GM06990 (cell line): ENCODE data around the gene TMEM94.

Experiments used
- DNase-seq: peaks from one replicate; pipeline ENCODE4 v3.0.0-alpha.2; 2011; ENCODE audit not compliant: insufficient read length; ENCODE audit errors: extremely low read depth
- H3K27me3 ChIP-seq: replicated peaks from 2 replicates; pipeline ENCODE4 v1.6.0; 2011; ENCODE audit warnings: low read length; ENCODE audit not compliant: control insufficient read depth, insufficient read depth
- H3K36me3 ChIP-seq: 2 replicates; pipeline ENCODE4 v1.5.1; 2011; ENCODE audit warnings: low read length; ENCODE audit not compliant: control insufficient read depth, insufficient read depth
- H3K4me3 ChIP-seq: replicated peaks from 2 replicates; pipeline ENCODE4 v1.5.1; 2011; ENCODE audit warnings: low read depth, mild to moderate bottlenecking, control low read depth, low read length
- CTCF ChIP-seq: IDR thresholded peaks from 2 replicates; pipeline ENCODE4 v1.5.1; 2011; ENCODE audit warnings: low read length, control low read depth, mild to moderate bottlenecking, inconsistent platforms; ENCODE audit not compliant: insufficient read depth, poor library complexity, severe bottlenecking

The TMEM94 gene

DNA sequence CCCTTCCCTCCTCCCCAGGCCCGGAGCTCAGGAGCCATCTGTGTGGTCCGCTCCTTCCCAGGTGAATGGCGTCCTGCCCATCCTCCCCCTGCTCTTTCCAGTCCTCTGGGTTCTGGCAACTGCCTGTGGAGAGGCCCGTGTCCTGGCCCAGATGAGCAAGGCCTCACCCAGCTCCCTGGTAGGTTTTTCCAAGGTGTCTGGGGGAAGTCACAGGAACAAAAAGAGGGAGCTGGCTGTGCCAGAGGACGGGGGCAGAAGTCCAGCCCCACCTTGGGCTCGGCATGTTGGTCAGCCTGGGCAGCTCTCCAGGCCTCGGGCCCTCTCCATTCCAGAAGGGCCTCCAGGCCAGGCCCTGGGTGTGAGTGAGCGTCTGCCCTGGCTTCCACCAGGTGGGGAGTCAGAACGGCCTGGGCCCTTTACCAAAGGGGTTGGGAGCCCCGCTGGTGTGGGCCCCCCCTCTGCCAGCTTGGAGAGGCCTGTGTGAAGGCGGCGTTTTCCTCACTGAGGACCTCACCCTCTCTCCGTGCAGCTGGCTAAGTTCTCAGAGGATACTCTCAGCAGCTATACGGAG is 33.8 kb downstream of the TMEM94 start:
- Histone ChIP-seq H3K4me3 (no peak overlapping the region), H3K36me3 (peaks cover 21% of the 10 kb centered on the region), H3K27me3 (no peaks in the 10 kb centered on the region)
- no peak for DNase-seq
- TF ChIP-seq CTCF: no peak

DNA sequence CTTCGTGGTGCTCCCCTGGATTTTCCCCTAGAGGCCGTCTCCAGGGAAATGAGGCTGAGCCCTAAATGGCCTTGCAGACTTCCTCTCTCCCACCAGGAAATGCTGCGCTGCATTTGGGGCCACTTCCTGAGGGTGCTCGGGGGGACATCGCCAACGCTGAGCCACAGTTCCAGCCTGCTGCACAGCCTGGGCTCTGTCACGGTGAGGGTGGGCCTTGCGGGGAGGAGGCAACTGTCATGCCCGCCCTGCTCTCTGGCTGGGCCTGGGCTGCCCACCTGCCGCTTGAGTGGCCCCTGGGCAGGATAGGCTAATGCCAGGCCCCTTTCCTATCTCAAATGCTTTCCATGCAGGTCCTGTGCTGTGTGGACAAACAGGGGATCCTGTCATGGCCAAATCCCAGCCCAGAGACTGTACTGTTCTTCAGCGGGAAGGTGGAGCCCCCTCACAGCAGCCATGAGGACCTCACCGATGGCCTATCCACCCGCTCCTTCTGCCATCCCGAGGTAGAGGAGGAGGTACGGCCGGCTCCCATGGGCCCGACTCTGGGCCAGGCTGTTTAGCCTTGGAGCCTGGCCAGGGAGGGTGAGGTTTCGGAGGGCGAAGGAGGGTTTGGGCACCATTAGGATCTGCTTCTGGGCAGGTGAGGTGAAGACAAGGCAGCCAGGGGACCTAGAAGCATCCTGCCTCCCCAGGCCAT is 34.7 kb downstream of the TMEM94 start:
- peaks cover 22% of the 10 kb centered on the region for H3K36me3 ChIP-seq
- DNase-seq: no peak

DNA sequence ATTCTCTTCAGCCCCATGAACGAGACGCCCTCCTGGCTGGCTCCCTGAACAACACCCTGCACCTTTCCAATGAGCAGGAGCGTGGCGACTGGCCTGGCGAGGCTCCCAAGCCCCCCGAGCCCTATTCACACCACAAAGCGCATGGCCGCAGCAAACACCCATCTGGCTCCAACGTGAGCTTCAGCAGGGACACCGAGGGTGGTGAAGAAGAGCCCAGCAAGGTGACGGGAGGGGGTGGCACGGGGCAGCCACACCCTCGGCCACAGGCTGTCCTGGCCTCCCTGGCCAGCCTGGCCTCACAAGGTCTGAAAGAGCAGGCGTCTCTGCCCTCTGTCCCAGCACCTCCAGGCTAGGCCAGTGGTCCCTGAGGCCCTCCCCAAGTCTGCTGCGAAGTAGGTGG is 35.2 kb downstream of the TMEM94 start:
- TF ChIP-seq CTCF: no peak
- Histone ChIP-seq H3K36me3 (peaks cover 26% of the 10 kb centered on the region), H3K27me3 (no peaks in the 10 kb centered on the region), H3K4me3 (no peak overlapping the region)
- no peak for DNase-seq

More for the DNA sequence above, 34.7 kb downstream of the TMEM94 start:
- H3K27me3 ChIP-seq: no peaks in the 10 kb centered on the region
- H3K4me3 ChIP-seq: no peak overlapping the region
- no peak for TF ChIP-seq CTCF

DNA sequence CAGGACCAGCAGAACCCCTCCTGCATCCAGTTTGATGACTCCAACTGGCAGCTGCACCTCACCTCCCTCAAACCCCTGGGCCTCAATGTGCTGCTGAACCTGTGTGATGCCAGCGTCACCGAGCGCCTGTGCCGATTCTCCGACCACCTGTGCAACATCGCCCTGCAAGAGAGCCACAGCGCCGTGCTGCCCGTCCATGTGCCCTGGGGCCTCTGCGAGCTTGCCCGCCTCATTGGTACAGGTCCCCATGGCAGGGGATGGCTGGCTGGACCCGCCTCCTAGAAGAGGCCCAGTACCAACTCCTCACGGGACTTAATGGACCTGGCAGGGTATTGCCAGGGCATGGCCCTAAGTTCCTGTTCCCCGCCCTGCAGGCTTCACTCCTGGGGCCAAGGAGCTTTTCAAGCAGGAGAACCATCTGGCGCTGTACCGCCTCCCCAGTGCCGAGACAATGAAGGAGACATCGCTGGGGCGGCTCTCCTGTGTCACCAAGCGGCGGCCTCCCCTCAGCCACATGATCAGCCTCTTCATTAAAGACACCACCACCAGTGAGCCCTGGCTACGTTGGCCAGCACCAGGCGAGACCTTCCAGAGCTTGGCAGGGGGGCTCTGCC is 36.2 kb downstream of the TMEM94 start:
- H3K36me3 ChIP-seq: peaks cover 29% of the 10 kb centered on the region
- H3K27me3 ChIP-seq: no peaks in the 10 kb centered on the region
- H3K4me3 ChIP-seq: no peak overlapping the region
- no peak for DNase-seq
- no peak for TF ChIP-seq CTCF

DNA sequence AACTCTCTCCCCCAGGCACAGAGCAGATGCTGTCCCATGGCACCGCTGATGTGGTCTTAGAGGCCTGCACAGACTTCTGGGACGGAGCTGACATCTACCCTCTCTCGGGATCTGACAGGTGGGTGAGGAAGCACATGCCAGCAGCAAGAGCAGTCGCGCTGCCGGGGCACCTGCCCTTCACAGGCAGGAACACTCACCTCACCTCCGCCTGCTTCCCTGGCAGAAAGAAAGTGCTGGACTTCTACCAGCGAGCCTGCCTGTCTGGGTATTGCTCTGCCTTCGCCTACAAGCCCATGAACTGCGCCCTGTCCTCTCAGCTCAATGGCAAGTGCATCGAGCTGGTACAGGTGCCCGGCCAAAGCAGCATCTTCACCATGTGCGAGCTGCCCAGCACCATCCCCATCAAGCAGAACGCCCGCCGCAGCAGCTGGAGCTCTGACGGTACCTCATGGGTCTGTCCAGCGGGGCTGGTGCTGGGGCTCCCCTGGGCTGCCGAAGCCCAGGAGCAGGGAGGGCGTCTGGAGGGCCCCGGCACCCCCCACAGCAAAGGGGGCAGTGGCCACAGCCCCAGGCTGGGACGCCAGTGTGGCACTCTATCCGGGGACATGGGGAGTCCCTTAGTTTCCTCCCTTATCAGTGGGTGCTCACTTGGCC is 37.2 kb downstream of the TMEM94 start:
- H3K4me3 ChIP-seq: no peak overlapping the region
- DNase-seq: no peak
- no peaks in the 10 kb centered on the region for H3K27me3 ChIP-seq
- H3K36me3 ChIP-seq: peaks cover 32% of the 10 kb centered on the region
- TF ChIP-seq CTCF: no peak
